HFF-Myc (cell line): ENCODE measurements around the gene NFS1.
A peak's percentile ranks its signal among the peaks of the same experiment; 100 is the strongest.
"Not testable (repeated sequence)": the region's sequence is repeated elsewhere in the genome, so short reads cannot be mapped to it uniquely, and the experiment has no call there.

Experiments used
- DNase-seq: peaks from one replicate; pipeline ENCODE4 v3.0.0-alpha.2; 2011; ENCODE audit warnings: low read depth; ENCODE audit errors: extremely low read depth
- H3K4me3 ChIP-seq: replicated peaks from 2 replicates; pipeline ENCODE4 v1.5.1; 2011; ENCODE audit warnings: low read depth, mild to moderate bottlenecking, control low read depth, low read length
- CTCF ChIP-seq: IDR thresholded peaks from 2 replicates; pipeline ENCODE4 v1.5.1; 2012; ENCODE audit warnings: mild to moderate bottlenecking, low read depth, low read length, control low read depth; ENCODE audit errors: missing control alignments

NFS1 gene

GRCh38 chr20:35697696-35698297 lies 1.4 kb downstream of the NFS1 start:
- peak overlapping the region; percentile 71 for H3K4me3 ChIP-seq
- DNase-seq: no peak
- no peak for TF ChIP-seq CTCF

GRCh38 chr20:35695978-35696377 lies 3.2 kb downstream of the NFS1 start:
- no peak overlapping the region for H3K4me3 ChIP-seq
- no peak for TF ChIP-seq CTCF
- DNase-seq: no peak

GRCh38 chr20:35695245-35695749 lies 3.9 kb downstream of the NFS1 start:
- H3K4me3 ChIP-seq: no peak overlapping the region
- no peak for TF ChIP-seq CTCF
- no peak for DNase-seq

GRCh38 chr20:35690265-35690664 lies 8.9 kb downstream of the NFS1 start:
- no peak for TF ChIP-seq CTCF
- no peak overlapping the region for H3K4me3 ChIP-seq
- DNase-seq: no peak

GRCh38 chr20:35686872-35687271 lies 12.3 kb downstream of the NFS1 start:
- not testable (repeated sequence) for H3K4me3 ChIP-seq, DNase-seq

GRCh38 chr20:35685368-35685767 lies 13.8 kb downstream of the NFS1 start:
- not testable (repeated sequence) for H3K4me3 ChIP-seq, DNase-seq

- DNase-seq: no peak
- TF ChIP-seq CTCF: no peak
- no peak overlapping the region for H3K4me3 ChIP-seq
These were observed 17.2 kb downstream of the NFS1 start for GRCh38 chr20:35681960-35682359.
